Measurements from ENCODE around the gene TRIM54. TPM values are rescaled to one million over a fixed set of nuclear protein-coding genes. Genes with fewer than 3 reads are reported as not detected.

The TRIM54 gene
- total and polyA plus RNA-seq, 2 experiments from 2014 or later = not detected

DNA sequence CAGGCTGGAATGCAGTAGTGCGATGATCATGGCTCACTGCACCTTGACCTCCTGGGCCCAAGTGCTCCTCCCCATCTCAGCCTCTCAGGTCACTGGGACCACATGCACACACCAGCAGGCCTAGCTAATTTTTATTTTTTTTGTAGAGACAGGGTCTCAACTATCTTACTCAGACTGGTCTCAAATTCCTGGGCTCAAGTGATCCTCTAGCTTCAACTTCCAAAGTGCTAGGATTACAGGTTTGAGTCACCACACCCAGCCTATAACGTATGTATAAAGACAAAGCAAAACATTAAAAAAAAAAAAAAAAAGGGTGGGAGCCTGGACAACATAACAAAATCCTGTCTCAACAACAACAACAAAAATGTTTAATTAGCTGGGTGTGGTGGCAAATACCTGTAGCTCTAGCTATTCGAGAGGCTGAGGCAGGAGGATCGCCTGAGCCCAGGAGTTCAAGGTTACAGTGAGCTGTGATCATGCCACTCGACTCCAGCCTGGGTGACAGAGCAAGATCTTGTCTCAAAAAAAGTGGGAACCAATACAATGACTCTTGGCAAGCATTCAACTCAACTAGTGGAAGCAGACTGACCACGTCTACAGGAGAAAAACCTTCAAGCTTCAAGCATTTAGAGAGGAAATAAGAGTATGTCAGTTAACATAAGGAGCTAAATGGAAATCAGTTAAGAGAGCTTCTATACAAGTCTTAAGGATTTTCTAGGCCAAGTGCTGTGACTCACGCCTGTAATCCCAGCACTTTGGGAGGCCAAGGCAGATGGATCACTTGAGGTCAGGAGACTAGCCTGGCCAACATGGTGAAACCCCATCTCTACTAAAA lies 71.8 kb downstream of the TRIM54 start:
- Histone ChIP-seq H3K27me3 (no peaks in the 10 kb centered on the region), H3K4me2 (peak overlapping the region; percentile 87), H3K27ac (peak overlapping the region; percentile 59), H3K4me1 (ENCODE audit: insufficient read depth) (peaks cover 25% of the 10 kb centered on the region), H4K20me1 (ENCODE audit: insufficient read depth, poor library complexity, severe bottlenecking) (peaks cover 3% of the 10 kb centered on the region), H3K79me2 (peaks cover 86% of the 10 kb centered on the region), H3K9me3 (ENCODE audit: low read depth) (no peaks in the 10 kb centered on the region), H3K9me2 (replicated peaks; ENCODE audit: insufficient read depth) (no peaks in the 10 kb centered on the region), H3K36me3 (replicated peaks; ENCODE audit: insufficient read depth, low read depth) (no peaks in the 10 kb centered on the region), H3K4me3 (no peak overlapping the region), H2AFZ (no peak overlapping the region)
- no peak for TF ChIP-seq EZH2 (IDR thresholded peaks at IDR 0.05; ENCODE audit: borderline replicate concordance)
- no peak for TF ChIP-seq EZH2phosphoT487 (IDR thresholded peaks at IDR 0.05; ENCODE audit: low read depth, severe bottlenecking, unreplicated experiment)
- TF ChIP-seq, protein P1, sequence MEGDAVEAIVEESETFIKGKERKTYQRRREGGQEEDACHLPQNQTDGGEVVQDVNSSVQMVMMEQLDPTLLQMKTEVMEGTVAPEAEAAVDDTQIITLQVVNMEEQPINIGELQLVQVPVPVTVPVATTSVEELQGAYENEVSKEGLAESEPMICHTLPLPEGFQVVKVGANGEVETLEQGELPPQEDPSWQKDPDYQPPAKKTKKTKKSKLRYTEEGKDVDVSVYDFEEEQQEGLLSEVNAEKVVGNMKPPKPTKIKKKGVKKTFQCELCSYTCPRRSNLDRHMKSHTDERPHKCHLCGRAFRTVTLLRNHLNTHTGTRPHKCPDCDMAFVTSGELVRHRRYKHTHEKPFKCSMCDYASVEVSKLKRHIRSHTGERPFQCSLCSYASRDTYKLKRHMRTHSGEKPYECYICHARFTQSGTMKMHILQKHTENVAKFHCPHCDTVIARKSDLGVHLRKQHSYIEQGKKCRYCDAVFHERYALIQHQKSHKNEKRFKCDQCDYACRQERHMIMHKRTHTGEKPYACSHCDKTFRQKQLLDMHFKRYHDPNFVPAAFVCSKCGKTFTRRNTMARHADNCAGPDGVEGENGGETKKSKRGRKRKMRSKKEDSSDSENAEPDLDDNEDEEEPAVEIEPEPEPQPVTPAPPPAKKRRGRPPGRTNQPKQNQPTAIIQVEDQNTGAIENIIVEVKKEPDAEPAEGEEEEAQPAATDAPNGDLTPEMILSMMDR (IDR thresholded peaks at IDR 0.05; ENCODE audit: poor library complexity) = no peak
- 73% methylated on average over 7 of the region's 7 CpGs for WGBS (ENCODE audit: low lambda C conversion rate, missing lambda C conversion rate)
- DNase-seq (ENCODE audit: low spot score) = no peak

DNA sequence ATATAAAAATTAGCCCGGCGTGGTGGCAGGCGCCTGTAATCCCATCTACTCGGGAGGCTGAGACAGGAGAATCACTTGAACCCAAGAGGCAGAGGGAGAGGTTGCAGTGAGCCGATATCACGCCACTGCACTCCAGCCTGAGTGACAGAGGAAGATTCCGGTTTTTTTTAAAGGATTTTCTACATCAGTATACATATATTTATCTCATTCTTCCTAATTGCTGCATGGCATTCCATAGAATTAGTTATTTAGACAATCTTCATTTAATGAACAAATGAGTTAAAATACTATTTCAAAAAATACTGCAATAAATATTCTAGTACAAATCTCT lies 72.3 kb downstream of the TRIM54 start:
- no peaks in the 10 kb centered on the region for H3K9me2 ChIP-seq (replicated peaks; ENCODE audit: insufficient read depth)
- H3K79me2 ChIP-seq = peaks cover 81% of the 10 kb centered on the region
- H3K9me3 ChIP-seq (ENCODE audit: low read depth) = no peaks in the 10 kb centered on the region
- H4K20me1 ChIP-seq (ENCODE audit: insufficient read depth, poor library complexity, severe bottlenecking) = peaks cover 3% of the 10 kb centered on the region
- no peak overlapping the region for H2AFZ ChIP-seq
- H3K36me3 ChIP-seq (replicated peaks; ENCODE audit: insufficient read depth, low read depth) = no peaks in the 10 kb centered on the region
- H3K27ac ChIP-seq = no peak overlapping the region
- TF ChIP-seq, protein P1 (IDR thresholded peaks at IDR 0.05; ENCODE audit: poor library complexity) = no peak
- no peak for TF ChIP-seq EZH2 (IDR thresholded peaks at IDR 0.05; ENCODE audit: borderline replicate concordance)
- no peak for TF ChIP-seq EZH2phosphoT487 (IDR thresholded peaks at IDR 0.05; ENCODE audit: low read depth, severe bottlenecking, unreplicated experiment)
- no peaks in the 10 kb centered on the region for H3K27me3 ChIP-seq
- H3K4me1 ChIP-seq (ENCODE audit: insufficient read depth) = peaks cover 25% of the 10 kb centered on the region
- H3K4me2 ChIP-seq = peak overlapping the region; percentile 87
- 85% methylated on average over 7 of the region's 7 CpGs for WGBS (ENCODE audit: low lambda C conversion rate, missing lambda C conversion rate)
- H3K4me3 ChIP-seq = no peak overlapping the region
- DNase-seq (ENCODE audit: low spot score) = no peak

DNA sequence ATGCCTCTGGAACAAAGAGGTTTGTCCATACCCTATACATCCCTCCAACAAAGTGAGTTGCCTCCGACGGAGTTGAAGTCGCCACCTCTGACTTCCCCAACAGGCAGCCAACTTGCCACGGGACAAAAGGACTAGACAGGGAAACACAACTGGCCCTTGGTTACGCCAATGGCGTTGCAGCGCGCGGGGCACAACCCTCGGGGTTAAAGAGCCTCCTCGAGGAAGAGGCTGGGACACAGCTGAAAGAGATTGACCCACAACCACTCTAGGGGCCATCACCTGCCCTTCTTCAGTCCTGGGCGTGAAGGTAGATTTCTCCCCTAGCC lies 73.8 kb downstream of the TRIM54 start:
- H3K4me2 ChIP-seq = peak overlapping the region; percentile 87
- no peak for TF ChIP-seq EZH2phosphoT487 (IDR thresholded peaks at IDR 0.05; ENCODE audit: low read depth, severe bottlenecking, unreplicated experiment)
- no peak for TF ChIP-seq EZH2 (IDR thresholded peaks at IDR 0.05; ENCODE audit: borderline replicate concordance)
- TF ChIP-seq, protein P1 (IDR thresholded peaks at IDR 0.05; ENCODE audit: poor library complexity) = no peak

More for the DNA sequence above, 73.8 kb downstream of the TRIM54 start:
- peak; percentile 59 for DNase-seq (ENCODE audit: low spot score)
- Histone ChIP-seq H2AFZ (peak overlapping the region; percentile 23), H3K9me3 (ENCODE audit: low read depth) (no peaks in the 10 kb centered on the region), H3K27me3 (no peaks in the 10 kb centered on the region), H3K27ac (peak overlapping the region; percentile 98), H4K20me1 (ENCODE audit: insufficient read depth, poor library complexity, severe bottlenecking) (no peaks in the 10 kb centered on the region), H3K79me2 (peaks cover 75% of the 10 kb centered on the region), H3K4me3 (peak overlapping the region; percentile 81), H3K9me2 (replicated peaks; ENCODE audit: insufficient read depth) (no peaks in the 10 kb centered on the region), H3K4me1 (ENCODE audit: insufficient read depth) (peaks cover 25% of the 10 kb centered on the region), H3K36me3 (replicated peaks; ENCODE audit: insufficient read depth, low read depth) (no peaks in the 10 kb centered on the region)
- 1% methylated on average over 12 of the region's 12 CpGs for WGBS (ENCODE audit: low lambda C conversion rate, missing lambda C conversion rate)
